Measurements from ENCODE around the gene PKD2. TPM values are rescaled to one million over a fixed set of nuclear protein-coding genes. Genes with fewer than 3 reads are reported as not detected.

The PKD2 gene
- total and polyA plus RNA-seq, 2 of the 13 experiments (the other 11 are each of a cell fraction or from before 2014, with no cell fraction given): 5.6 to 9.1 TPM

DNA sequence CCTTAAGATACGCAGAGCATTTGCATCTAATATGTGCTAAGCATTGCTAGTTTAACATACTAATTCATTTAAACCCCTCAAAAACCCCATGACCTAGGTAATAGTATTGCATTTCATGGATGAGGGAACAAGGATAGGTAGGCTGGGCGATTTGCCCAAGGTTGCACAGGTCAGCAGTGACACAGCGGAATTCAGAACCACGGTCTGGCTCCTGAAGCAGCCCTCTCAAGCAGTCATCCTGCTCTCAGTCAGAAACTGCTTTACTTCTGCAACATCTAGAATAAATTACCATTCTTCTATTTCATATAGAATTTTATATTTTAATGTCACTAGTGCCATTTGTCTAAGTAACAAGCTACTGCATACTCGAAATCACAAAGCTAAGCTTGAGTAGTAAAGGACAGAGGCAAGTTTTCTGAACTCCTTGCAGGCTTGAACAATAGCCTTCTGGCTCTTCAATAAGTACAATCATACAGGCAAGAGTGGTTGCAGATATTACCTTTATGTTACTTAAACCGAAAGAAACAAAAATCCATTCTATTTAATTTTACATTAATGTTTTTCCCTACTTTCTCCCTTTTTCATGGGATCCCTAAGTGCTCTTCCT, 32.5 kb upstream of the PKD2 start:
- Histone ChIP-seq H3K4me2 (ENCODE audit: low read depth, low read length) (peak overlapping the region; percentile 90), H3K4me3 (replicated peaks in 1 of 3; ENCODE audit: insufficient read depth in 1 of 3, low read depth in 2 of 3, low read length in 3 of 3) (peak overlapping the region; percentile 37 to 73 (median 63); a peak in 5 of 6 replicates), H3K79me2 (ENCODE audit: insufficient read depth, low read length) (peaks cover 15% of the 10 kb centered on the region), H3K27ac (ENCODE audit: extremely low read length, insufficient read depth, low read length) (peak overlapping the region; percentile 46), H3K4me1 (ENCODE audit: insufficient read depth, low read length) (peaks cover 68% of the 10 kb centered on the region), H3K36me3 (replicated peaks in 1 of 2; ENCODE audit: control insufficient read depth in 1 of 2, insufficient read depth in 2 of 2, low read length in 2 of 2) (peaks cover 0 to 1% of the 10 kb centered on the region in 2 experiments; a peak in 2 of 5 replicates), H3K27me3 (ENCODE audit: control insufficient read depth in 1 of 2, insufficient read depth in 2 of 2, low read length in 2 of 2) (no peaks in the 10 kb centered on the region), H4K20me1 (ENCODE audit: insufficient read depth, low read length) (no peaks in the 10 kb centered on the region), H3K9ac (ENCODE audit: insufficient read depth, low read depth, low read length) (peak overlapping the region; percentile 42), H3K9me3 (ENCODE audit: low read length) (no peaks in the 10 kb centered on the region), H2AFZ (ENCODE audit: low read length) (peak overlapping the region; percentile 84)
- peak; percentile 87 for ATAC-seq
- intact Hi-C loops (cut with micrococcal nuclease; ENCODE audit: unreplicated experiment) (loop anchor here (5.0 kb wide), 1 partner anchor 237 kb away; no protein-coding TSS in a partner anchor), in situ Hi-C loops (cut with HindIII; ENCODE audit: extremely low pct_ligation_motif_present, low pct_unique_long_range_greater_than_20kb) (loop anchor here (5.0 to 25.0 kb wide), 3 partner anchors 118 to 438 kb away; partner anchors contain the start of gene SPARCL1)
- 17% methylated on average over 6 of the region's 6 CpGs for WGBS (ENCODE audit: low lambda C conversion rate)
- no TSS peak for BruUV-seq (replicated peaks)
- DNase-seq (ENCODE audit: low spot score): peak; percentile 58
- POLR2A ChIA-PET: interaction anchor here (1.2 kb wide), 1 partner anchor 110 kb away, joined by 3 read pairs; no protein-coding TSS in a partner anchor
- CTCF ChIA-PET (ENCODE audit: low intra/inter-chr PET ratio, low total read pairs): interaction anchor here (5.3 kb wide), 1 partner anchor 122 kb away, joined by 67 read pairs; no protein-coding TSS in a partner anchor
- peak; percentile 52 for FAIRE-seq
- TF ChIP-seq SAP130 (CRISPR knock-in tag; IDR thresholded peaks at IDR 0.05; ENCODE audit: low read depth) (0 out of 2 replicates have a peak, but pooled peaks have one; percentile 32), NFE2L2 (IDR thresholded peaks at IDR 0.05; ENCODE audit: low read length) (peak; percentile 89), TEAD3 (CRISPR knock-in tag; optimal IDR thresholded peaks at IDR 0.05; ENCODE audit: borderline replicate concordance) (peak; percentile 30), ESRRA (CRISPR knock-in tag; IDR thresholded peaks at IDR 0.05; ENCODE audit: low read depth) (no peak), HNRNPUL1 (IDR thresholded peaks at IDR 0.05; ENCODE audit: low read depth, low read length) (no peak), ATF7 (IDR thresholded peaks at IDR 0.05) (no peak), ATF7 (CRISPR knock-in tag; IDR thresholded peaks at IDR 0.05) (no peak), MAFK (conservative IDR thresholded peaks at IDR 0.05 in 1 of 2, IDR thresholded peaks at IDR 0.05 in 1 of 2; ENCODE audit: low read length in 2 of 2) (peak; percentile 26 to 46; a peak in 3 of 4 replicates), FOXC1 (CRISPR knock-in tag; IDR thresholded peaks at IDR 0.05; ENCODE audit: borderline replicate concordance) (no peak), NR2F1 (CRISPR knock-in tag; IDR thresholded peaks at IDR 0.05) (peak in 1 of 2 experiments; percentile 52; a peak in 1 of 4 replicates), MTF2 (CRISPR knock-in tag; IDR thresholded peaks at IDR 0.05; ENCODE audit: borderline replicate concordance) (no peak), MAFF (IDR thresholded peaks at IDR 0.05; ENCODE audit: low read depth, low read length) (peak; percentile 57)
- TF ChIP-seq, protein P1, sequence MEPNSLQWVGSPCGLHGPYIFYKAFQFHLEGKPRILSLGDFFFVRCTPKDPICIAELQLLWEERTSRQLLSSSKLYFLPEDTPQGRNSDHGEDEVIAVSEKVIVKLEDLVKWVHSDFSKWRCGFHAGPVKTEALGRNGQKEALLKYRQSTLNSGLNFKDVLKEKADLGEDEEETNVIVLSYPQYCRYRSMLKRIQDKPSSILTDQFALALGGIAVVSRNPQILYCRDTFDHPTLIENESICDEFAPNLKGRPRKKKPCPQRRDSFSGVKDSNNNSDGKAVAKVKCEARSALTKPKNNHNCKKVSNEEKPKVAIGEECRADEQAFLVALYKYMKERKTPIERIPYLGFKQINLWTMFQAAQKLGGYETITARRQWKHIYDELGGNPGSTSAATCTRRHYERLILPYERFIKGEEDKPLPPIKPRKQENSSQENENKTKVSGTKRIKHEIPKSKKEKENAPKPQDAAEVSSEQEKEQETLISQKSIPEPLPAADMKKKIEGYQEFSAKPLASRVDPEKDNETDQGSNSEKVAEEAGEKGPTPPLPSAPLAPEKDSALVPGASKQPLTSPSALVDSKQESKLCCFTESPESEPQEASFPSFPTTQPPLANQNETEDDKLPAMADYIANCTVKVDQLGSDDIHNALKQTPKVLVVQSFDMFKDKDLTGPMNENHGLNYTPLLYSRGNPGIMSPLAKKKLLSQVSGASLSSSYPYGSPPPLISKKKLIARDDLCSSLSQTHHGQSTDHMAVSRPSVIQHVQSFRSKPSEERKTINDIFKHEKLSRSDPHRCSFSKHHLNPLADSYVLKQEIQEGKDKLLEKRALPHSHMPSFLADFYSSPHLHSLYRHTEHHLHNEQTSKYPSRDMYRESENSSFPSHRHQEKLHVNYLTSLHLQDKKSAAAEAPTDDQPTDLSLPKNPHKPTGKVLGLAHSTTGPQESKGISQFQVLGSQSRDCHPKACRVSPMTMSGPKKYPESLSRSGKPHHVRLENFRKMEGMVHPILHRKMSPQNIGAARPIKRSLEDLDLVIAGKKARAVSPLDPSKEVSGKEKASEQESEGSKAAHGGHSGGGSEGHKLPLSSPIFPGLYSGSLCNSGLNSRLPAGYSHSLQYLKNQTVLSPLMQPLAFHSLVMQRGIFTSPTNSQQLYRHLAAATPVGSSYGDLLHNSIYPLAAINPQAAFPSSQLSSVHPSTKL (CRISPR knock-in tag; IDR thresholded peaks at IDR 0.05): peak; percentile 32; the same call in 1 of the 2 replicates
- TF ChIP-seq, protein P2, sequence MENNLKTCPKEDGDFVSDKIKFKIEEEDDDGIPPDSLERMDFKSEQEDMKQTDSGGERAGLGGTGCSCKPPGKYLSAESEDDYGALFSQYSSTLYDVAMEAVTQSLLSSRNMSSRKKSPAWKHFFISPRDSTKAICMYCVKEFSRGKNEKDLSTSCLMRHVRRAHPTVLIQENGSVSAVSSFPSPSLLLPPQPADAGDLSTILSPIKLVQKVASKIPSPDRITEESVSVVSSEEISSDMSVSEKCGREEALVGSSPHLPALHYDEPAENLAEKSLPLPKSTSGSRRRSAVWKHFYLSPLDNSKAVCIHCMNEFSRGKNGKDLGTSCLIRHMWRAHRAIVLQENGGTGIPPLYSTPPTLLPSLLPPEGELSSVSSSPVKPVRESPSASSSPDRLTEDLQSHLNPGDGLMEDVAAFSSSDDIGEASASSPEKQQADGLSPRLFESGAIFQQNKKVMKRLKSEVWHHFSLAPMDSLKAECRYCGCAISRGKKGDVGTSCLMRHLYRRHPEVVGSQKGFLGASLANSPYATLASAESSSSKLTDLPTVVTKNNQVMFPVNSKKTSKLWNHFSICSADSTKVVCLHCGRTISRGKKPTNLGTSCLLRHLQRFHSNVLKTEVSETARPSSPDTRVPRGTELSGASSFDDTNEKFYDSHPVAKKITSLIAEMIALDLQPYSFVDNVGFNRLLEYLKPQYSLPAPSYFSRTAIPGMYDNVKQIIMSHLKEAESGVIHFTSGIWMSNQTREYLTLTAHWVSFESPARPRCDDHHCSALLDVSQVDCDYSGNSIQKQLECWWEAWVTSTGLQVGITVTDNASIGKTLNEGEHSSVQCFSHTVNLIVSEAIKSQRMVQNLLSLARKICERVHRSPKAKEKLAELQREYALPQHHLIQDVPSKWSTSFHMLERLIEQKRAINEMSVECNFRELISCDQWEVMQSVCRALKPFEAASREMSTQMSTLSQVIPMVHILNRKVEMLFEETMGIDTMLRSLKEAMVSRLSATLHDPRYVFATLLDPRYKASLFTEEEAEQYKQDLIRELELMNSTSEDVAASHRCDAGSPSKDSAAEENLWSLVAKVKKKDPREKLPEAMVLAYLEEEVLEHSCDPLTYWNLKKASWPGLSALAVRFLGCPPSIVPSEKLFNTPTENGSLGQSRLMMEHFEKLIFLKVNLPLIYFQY (CRISPR knock-in tag; IDR thresholded peaks at IDR 0.05; ENCODE audit: borderline replicate concordance): no peak

All from HepG2 (cell line).